Smooth muscle cell (in vitro differentiated cells): Measurements from ENCODE around the gene ZNF174. TPM values are rescaled to one million over a fixed set of nuclear protein-coding genes. Genes with fewer than 3 reads are reported as not detected.

Source experiments
- DNase-seq: peaks from one replicate; lab custom pipeline; 2025; ENCODE audit not compliant: unreplicated experiment; lab: John Stamatoyannopoulos, UW
- H2AFZ ChIP-seq: fragments of 200-600 bp; sonication (generic); 2 replicates; pipeline ENCODE4 v1.6.0; 2016; ENCODE audit warnings: antibody characterized with exemption, low read depth, mild to moderate bottlenecking
- H3F3A ChIP-seq: fragments of 200-600 bp; sonication (generic); 2 replicates; pipeline ENCODE4 v1.6.0; 2017; ENCODE audit warnings: antibody characterized with exemption, low read depth
- H3K27ac ChIP-seq: fragments of 200-600 bp; sonication (generic); 2 replicates; pipeline ENCODE4 v1.5.1; 2016; ENCODE audit warnings: low read depth, mild to moderate bottlenecking
- H3K27me3 ChIP-seq: fragments of 200-600 bp; sonication (generic); 2 replicates; pipeline ENCODE4 v1.6.1; 2016; ENCODE audit warnings: low read depth, mild to moderate bottlenecking
- H3K36me3 ChIP-seq: fragments of 200-600 bp; sonication (generic); 2 replicates; pipeline ENCODE4 v1.5.1; 2016; ENCODE audit warnings: low read depth
- H3K4me1 ChIP-seq: fragments of 200-600 bp; sonication (generic); 2 replicates; pipeline ENCODE4 v1.5.1; 2016; ENCODE audit warnings: low read depth
- H3K4me2 ChIP-seq: fragments of 200-600 bp; sonication (generic); 2 replicates; pipeline ENCODE4 v1.6.0; 2016; ENCODE audit warnings: mild to moderate bottlenecking
- H3K4me3 ChIP-seq: fragments of 200-600 bp; sonication (generic); 2 replicates; pipeline ENCODE4 v1.5.1; 2016; ENCODE audit warnings: mild to moderate bottlenecking
- H3K79me2 ChIP-seq: fragments of 200-600 bp; sonication (generic); 2 replicates; pipeline ENCODE4 v1.6.0; 2016; ENCODE audit warnings: low read depth, mild to moderate bottlenecking
- H3K9ac ChIP-seq: fragments of 200-600 bp; sonication (generic); 2 replicates; pipeline ENCODE4 v1.6.0; 2016; ENCODE audit warnings: low read depth
- H3K9me3 ChIP-seq: fragments of 200-600 bp; sonication (generic); replicated peaks from 2 replicates; pipeline ENCODE4 v1.5.1; 2016; ENCODE audit warnings: low read depth
- H4K20me1 ChIP-seq: fragments of 200-600 bp; sonication (generic); 2 replicates; pipeline ENCODE4 v1.6.0; 2016; ENCODE audit warnings: low read depth
- WGBS: methylation state at CpG from one replicate; pipeline ENCODE4 v1.1.7; 2016; ENCODE audit warnings: low lambda C conversion rate; 5-methylcytosine and 5-hydroxymethylcytosine counted together
- polyA plus RNA-seq: library from polyadenylated mRNA; unstranded; fragments of >200 nt; fragmentation: Nextera tagmentation; extraction: Ambion mirVana; gene quantifications from 2 replicates; pipeline ENCODE4 v1.2.1, GENCODE V29; 2016
- total RNA-seq: library from RNA; depleted of rRNA; stranded (reverse); fragments of >200 nt; gene quantifications from 2 replicates; pipeline ENCODE4 v1.2.3, GENCODE V29; 2014
- TF ChIP-seq, protein P1 (sequence below): fragments of 200-600 bp; sonication (generic); IDR thresholded peaks from 2 replicates; pipeline ENCODE4 v1.5.1; 2017; ENCODE audit warnings: borderline replicate concordance, mild to moderate bottlenecking, antibody characterized with exemption; ENCODE audit not compliant: insufficient read depth, poor library complexity, severe bottlenecking

Gene ZNF174
- total and polyA plus RNA-seq, 2 experiments from 2014 or later = 8.0 to 8.3 TPM

DNA sequence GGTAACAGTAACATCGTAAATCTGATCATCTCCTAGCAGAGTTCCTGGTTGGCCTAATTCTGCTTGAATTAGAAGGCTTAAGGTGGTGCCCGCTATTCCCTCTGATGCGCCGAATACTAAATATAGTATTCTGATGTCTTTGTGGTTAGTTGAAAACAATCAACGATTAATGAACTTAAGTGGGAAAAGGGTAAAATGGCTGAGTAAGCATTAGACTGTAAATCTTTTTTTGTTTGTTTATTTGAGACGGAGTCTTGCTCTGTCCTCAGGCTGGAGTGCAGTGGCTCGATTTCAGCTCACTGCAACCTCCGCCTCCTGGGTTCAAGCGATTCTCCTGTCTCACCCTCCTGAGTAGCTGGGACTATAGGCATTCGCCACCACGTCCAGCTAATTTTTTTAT lies 31.9 kb upstream of the ZNF174 start:
- no peaks in the 10 kb centered on the region for H4K20me1 ChIP-seq
- H3K4me3 ChIP-seq = no peak overlapping the region
- TF ChIP-seq, protein P1, sequence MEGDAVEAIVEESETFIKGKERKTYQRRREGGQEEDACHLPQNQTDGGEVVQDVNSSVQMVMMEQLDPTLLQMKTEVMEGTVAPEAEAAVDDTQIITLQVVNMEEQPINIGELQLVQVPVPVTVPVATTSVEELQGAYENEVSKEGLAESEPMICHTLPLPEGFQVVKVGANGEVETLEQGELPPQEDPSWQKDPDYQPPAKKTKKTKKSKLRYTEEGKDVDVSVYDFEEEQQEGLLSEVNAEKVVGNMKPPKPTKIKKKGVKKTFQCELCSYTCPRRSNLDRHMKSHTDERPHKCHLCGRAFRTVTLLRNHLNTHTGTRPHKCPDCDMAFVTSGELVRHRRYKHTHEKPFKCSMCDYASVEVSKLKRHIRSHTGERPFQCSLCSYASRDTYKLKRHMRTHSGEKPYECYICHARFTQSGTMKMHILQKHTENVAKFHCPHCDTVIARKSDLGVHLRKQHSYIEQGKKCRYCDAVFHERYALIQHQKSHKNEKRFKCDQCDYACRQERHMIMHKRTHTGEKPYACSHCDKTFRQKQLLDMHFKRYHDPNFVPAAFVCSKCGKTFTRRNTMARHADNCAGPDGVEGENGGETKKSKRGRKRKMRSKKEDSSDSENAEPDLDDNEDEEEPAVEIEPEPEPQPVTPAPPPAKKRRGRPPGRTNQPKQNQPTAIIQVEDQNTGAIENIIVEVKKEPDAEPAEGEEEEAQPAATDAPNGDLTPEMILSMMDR = no peak
- H3K27ac ChIP-seq = no peak overlapping the region
- H3F3A ChIP-seq = no peaks in the 10 kb centered on the region
- H3K9ac ChIP-seq = no peak overlapping the region
- H3K4me2 ChIP-seq = no peak overlapping the region
- H3K27me3 ChIP-seq = no peaks in the 10 kb centered on the region
- no peaks in the 10 kb centered on the region for H3K36me3 ChIP-seq
- WGBS = 94% methylated on average over 11 of the region's 11 CpGs
- no peak for DNase-seq
- no peaks in the 10 kb centered on the region for H3K9me3 ChIP-seq
- no peak overlapping the region for H2AFZ ChIP-seq
- H3K4me1 ChIP-seq = no peaks in the 10 kb centered on the region
- no peaks in the 10 kb centered on the region for H3K79me2 ChIP-seq

DNA sequence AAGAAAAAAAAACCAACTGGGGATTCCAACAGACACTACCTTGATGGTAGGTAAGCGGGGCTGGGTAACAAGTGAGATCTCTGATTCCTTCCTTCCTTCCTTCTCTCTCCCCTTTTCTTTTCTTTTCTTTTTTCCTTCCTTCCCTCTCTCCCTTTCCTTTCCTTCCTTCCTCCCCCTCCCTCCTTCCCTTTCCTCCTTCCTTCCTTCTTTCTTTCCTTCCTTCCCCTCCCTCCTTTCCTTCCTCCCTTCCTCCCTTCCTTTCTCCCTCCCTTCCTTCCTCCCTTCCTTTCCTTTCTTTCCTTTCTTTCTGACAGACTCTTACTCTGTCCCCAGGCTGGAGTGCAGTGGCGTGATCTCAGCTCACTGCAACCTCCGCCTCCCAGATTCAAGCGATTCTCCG lies 25.3 kb upstream of the ZNF174 start:
- Histone ChIP-seq H3F3A (no peaks in the 10 kb centered on the region), H3K27ac (no peak overlapping the region), H3K4me1 (no peaks in the 10 kb centered on the region), H3K9ac (no peak overlapping the region), H4K20me1 (no peaks in the 10 kb centered on the region), H3K9me3 (peaks cover 10% of the 10 kb centered on the region), H3K4me3 (no peak overlapping the region), H2AFZ (no peak overlapping the region), H3K36me3 (no peaks in the 10 kb centered on the region), H3K4me2 (no peak overlapping the region), H3K79me2 (no peaks in the 10 kb centered on the region), H3K27me3 (no peaks in the 10 kb centered on the region)
- TF ChIP-seq, protein P1 = no peak
- 83% methylated on average over 5 of the region's 5 CpGs for WGBS
- no peak for DNase-seq

DNA sequence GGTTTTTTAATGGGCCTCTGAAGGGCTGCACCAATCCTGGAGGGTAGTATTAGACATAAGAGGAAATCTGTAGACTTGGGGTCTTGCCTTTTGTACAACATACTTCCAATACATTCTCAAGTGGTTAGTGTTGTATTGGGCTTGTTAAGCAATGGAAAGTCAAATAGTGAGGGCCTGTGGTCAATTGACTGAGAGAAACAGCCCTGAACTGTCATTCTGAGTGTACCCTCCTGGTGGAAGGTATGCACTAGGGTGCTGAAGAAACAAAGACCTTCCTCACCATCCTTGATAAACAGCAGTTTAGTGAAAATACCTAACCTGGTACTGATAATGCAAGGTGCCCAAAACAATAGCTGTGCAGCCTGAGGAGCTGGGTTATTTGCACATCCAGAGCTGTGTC lies 23.1 kb upstream of the ZNF174 start:
- no peaks in the 10 kb centered on the region for H3K27me3 ChIP-seq
- no peaks in the 10 kb centered on the region for H3K4me1 ChIP-seq
- TF ChIP-seq, protein P1 = no peak
- H3K4me3 ChIP-seq = no peak overlapping the region
- DNase-seq = no peak
- H3K27ac ChIP-seq = no peak overlapping the region
- H3F3A ChIP-seq = no peaks in the 10 kb centered on the region
- H2AFZ ChIP-seq = no peak overlapping the region
- H3K36me3 ChIP-seq = peaks cover 18% of the 10 kb centered on the region
- no peaks in the 10 kb centered on the region for H4K20me1 ChIP-seq
- H3K9me3 ChIP-seq = peaks cover 33% of the 10 kb centered on the region
- no peaks in the 10 kb centered on the region for H3K79me2 ChIP-seq
- H3K4me2 ChIP-seq = no peak overlapping the region
- H3K9ac ChIP-seq = no peak overlapping the region

DNA sequence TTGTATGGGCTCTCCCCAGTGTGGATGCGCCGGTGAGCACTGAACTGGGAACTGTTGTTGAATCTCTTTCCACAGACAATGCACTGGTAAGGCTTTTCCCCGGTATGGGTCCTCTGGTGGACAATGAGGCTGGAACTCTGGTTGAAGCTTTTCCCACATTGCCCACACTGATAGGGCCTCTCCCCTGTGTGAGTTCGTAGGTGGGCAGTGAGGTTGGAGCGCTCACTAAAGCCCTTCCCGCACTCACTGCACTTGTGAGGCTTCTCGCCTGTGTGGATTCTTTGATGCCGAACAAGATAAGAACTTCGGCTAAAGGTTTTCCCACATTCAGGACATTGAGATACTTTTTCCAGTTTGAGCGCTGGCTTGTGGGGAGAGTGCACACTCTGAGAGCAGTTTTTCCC lies 18.0 kb upstream of the ZNF174 start:
- Histone ChIP-seq H3K9ac (no peak overlapping the region), H3K79me2 (no peaks in the 10 kb centered on the region), H3K36me3 (peaks cover 47% of the 10 kb centered on the region), H2AFZ (no peak overlapping the region), H4K20me1 (no peaks in the 10 kb centered on the region), H3K9me3 (peaks cover 59% of the 10 kb centered on the region), H3K27me3 (no peaks in the 10 kb centered on the region), H3F3A (no peaks in the 10 kb centered on the region), H3K4me1 (no peaks in the 10 kb centered on the region), H3K4me3 (peak overlapping the region; percentile 16), H3K27ac (no peak overlapping the region), H3K4me2 (no peak overlapping the region)
- WGBS = 96% methylated on average over 10 of the region's 10 CpGs
- no peak for DNase-seq
- TF ChIP-seq, protein P1 = no peak
